SK-N-SH treated with all-trans-retinoic acid at 6 μM for 48 hours (cell line): Measurements from ENCODE around the gene TRPV3.

ENCODE experiments used
- ARNTL ChIP-seq: fragments of 450-650 bp; formaldehyde crosslinking; IDR thresholded peaks from 2 replicates; pipeline ENCODE4 v1.5.0; 2020; ENCODE audit warnings: low read depth, mild to moderate bottlenecking, moderate library complexity, borderline replicate concordance
- ISL1 ChIP-seq: fragments of 250-450 bp; sonication (Bioruptor Pico); IDR thresholded peaks from 2 replicates; pipeline ENCODE4 v2.1.2; 2022; ENCODE audit warnings: mild to moderate bottlenecking, moderate library complexity
- RARB ChIP-seq: fragments of 250-450 bp; sonication (Bioruptor Pico); IDR thresholded peaks from 2 replicates; pipeline ENCODE4 v1.8.0; 2021; ENCODE audit warnings: mild to moderate bottlenecking, moderate library complexity
- TCF4 ChIP-seq: fragments of 250-450 bp; sonication (Bioruptor Pico); IDR thresholded peaks from 2 replicates; pipeline ENCODE4 v1.8.0; 2021; ENCODE audit warnings: mild to moderate bottlenecking, moderate library complexity, borderline replicate concordance
- ZC3H10 ChIP-seq: fragments of 250-450 bp; sonication (Bioruptor Pico); IDR thresholded peaks from 2 replicates; pipeline ENCODE4 v1.5.1; 2021; ENCODE audit warnings: mild to moderate bottlenecking, moderate library complexity
- ZFP3 ChIP-seq: fragments of 250-450 bp; sonication (Bioruptor Pico); IDR thresholded peaks from 2 replicates; pipeline ENCODE4 v1.5.0; 2020; ENCODE audit warnings: mild to moderate bottlenecking, moderate library complexity
- ZFP30 ChIP-seq: fragments of 450-650 bp; formaldehyde crosslinking; IDR thresholded peaks from 2 replicates; pipeline ENCODE4 v1.5.0; 2022; ENCODE audit warnings: mild to moderate bottlenecking, moderate library complexity
- ZNF8 ChIP-seq: fragments of 450-650 bp; formaldehyde crosslinking; IDR thresholded peaks from 2 replicates; pipeline ENCODE4 v1.5.0; 2020; ENCODE audit warnings: mild to moderate bottlenecking, moderate library complexity
- TF ChIP-seq, protein P1 (sequence below): fragments of 250-450 bp; sonication (Bioruptor Pico); IDR thresholded peaks from 2 replicates; pipeline ENCODE4 v1.8.0; 2021; ENCODE audit warnings: low read depth, mild to moderate bottlenecking, moderate library complexity, borderline replicate concordance
- TF ChIP-seq, protein P2 (sequence below): fragments of 250-450 bp; sonication (Bioruptor Pico); IDR thresholded peaks from 2 replicates; pipeline ENCODE4 v1.8.0; 2020; ENCODE audit warnings: mild to moderate bottlenecking, moderate library complexity, borderline replicate concordance
- TF ChIP-seq, protein P3 (sequence below): fragments of 250-450 bp; sonication (Bioruptor Pico); IDR thresholded peaks from 2 replicates; pipeline ENCODE4 v1.5.1; 2020; ENCODE audit warnings: low read depth, mild to moderate bottlenecking, moderate library complexity
- TF ChIP-seq, protein P4 (sequence below): fragments of 250-450 bp; sonication (Bioruptor Pico); IDR thresholded peaks from 2 replicates; pipeline ENCODE4 v1.5.0; 2020; ENCODE audit warnings: mild to moderate bottlenecking, moderate library complexity

DNA sequence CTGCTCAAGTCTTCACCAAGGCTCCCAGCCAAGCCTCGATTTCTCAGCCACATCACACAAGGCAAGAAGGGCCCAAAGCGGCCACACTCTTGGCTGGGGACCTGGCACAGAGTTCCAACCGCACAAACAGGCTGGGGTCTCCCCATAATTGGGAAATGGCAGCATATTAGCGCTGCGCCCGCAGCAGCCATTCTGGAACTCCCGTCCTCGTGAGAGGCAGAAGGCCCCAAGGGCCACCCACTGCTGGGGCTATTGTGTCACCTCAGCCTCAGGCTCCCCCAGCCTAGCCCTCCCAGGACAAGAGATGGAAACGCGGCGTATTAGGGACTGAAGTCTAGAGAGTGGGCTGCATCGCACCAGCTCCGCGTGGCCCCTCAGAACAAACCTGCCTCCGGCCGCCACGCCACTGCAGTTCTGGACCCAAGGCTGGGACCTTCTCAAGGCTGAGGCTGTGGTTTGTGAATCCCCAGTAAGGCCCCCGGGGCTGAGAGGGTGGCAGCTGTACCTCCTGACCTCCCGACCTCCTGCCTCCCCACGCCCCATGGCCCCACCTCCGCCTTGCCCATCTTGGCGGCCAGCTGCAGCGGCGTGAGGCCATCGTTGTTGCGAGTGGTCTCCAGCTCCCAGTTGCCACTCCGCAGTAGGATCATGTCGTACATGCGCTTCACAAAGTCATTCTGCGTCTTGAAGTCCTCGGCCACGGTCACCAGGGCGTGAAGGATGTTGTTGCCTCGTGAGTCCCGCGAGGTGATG, 25.3 kb downstream of the TRPV3 start:
- TF ChIP-seq, protein P1, sequence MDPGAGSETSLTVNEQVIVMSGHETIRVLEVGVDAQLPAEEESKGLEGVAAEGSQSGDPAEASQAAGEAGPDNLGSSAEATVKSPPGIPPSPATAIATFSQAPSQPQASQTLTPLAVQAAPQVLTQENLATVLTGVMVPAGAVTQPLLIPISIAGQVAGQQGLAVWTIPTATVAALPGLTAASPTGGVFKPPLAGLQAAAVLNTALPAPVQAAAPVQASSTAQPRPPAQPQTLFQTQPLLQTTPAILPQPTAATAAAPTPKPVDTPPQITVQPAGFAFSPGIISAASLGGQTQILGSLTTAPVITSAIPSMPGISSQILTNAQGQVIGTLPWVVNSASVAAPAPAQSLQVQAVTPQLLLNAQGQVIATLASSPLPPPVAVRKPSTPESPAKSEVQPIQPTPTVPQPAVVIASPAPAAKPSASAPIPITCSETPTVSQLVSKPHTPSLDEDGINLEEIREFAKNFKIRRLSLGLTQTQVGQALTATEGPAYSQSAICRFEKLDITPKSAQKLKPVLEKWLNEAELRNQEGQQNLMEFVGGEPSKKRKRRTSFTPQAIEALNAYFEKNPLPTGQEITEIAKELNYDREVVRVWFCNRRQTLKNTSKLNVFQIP (CRISPR knock-in tag) = no peak
- TF ChIP-seq, protein P2, sequence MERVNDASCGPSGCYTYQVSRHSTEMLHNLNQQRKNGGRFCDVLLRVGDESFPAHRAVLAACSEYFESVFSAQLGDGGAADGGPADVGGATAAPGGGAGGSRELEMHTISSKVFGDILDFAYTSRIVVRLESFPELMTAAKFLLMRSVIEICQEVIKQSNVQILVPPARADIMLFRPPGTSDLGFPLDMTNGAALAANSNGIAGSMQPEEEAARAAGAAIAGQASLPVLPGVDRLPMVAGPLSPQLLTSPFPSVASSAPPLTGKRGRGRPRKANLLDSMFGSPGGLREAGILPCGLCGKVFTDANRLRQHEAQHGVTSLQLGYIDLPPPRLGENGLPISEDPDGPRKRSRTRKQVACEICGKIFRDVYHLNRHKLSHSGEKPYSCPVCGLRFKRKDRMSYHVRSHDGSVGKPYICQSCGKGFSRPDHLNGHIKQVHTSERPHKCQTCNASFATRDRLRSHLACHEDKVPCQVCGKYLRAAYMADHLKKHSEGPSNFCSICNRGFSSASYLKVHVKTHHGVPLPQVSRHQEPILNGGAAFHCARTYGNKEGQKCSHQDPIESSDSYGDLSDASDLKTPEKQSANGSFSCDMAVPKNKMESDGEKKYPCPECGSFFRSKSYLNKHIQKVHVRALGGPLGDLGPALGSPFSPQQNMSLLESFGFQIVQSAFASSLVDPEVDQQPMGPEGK (CRISPR knock-in tag) = no peak
- TF ChIP-seq, protein P3, sequence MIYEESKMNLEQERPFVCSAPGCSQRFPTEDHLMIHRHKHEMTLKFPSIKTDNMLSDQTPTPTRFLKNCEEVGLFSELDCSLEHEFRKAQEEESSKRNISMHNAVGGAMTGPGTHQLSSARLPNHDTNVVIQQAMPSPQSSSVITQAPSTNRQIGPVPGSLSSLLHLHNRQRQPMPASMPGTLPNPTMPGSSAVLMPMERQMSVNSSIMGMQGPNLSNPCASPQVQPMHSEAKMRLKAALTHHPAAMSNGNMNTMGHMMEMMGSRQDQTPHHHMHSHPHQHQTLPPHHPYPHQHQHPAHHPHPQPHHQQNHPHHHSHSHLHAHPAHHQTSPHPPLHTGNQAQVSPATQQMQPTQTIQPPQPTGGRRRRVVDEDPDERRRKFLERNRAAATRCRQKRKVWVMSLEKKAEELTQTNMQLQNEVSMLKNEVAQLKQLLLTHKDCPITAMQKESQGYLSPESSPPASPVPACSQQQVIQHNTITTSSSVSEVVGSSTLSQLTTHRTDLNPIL (CRISPR knock-in tag) = no peak
- no peak for TF ChIP-seq RARB (CRISPR knock-in tag)
- no peak for TF ChIP-seq ZNF8 (CRISPR knock-in tag)
- no peak for TF ChIP-seq TCF4 (CRISPR knock-in tag)
- no peak for TF ChIP-seq ZFP30 (CRISPR knock-in tag)
- no peak for TF ChIP-seq ARNTL
- no peak for TF ChIP-seq ZC3H10 (CRISPR knock-in tag)
- no peak for TF ChIP-seq ZFP3
- TF ChIP-seq, protein P4, sequence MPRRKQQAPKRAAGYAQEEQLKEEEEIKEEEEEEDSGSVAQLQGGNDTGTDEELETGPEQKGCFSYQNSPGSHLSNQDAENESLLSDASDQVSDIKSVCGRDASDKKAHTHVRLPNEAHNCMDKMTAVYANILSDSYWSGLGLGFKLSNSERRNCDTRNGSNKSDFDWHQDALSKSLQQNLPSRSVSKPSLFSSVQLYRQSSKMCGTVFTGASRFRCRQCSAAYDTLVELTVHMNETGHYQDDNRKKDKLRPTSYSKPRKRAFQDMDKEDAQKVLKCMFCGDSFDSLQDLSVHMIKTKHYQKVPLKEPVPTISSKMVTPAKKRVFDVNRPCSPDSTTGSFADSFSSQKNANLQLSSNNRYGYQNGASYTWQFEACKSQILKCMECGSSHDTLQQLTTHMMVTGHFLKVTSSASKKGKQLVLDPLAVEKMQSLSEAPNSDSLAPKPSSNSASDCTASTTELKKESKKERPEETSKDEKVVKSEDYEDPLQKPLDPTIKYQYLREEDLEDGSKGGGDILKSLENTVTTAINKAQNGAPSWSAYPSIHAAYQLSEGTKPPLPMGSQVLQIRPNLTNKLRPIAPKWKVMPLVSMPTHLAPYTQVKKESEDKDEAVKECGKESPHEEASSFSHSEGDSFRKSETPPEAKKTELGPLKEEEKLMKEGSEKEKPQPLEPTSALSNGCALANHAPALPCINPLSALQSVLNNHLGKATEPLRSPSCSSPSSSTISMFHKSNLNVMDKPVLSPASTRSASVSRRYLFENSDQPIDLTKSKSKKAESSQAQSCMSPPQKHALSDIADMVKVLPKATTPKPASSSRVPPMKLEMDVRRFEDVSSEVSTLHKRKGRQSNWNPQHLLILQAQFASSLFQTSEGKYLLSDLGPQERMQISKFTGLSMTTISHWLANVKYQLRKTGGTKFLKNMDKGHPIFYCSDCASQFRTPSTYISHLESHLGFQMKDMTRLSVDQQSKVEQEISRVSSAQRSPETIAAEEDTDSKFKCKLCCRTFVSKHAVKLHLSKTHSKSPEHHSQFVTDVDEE (CRISPR knock-in tag) = no peak
- TF ChIP-seq ISL1 (CRISPR knock-in tag) = no peak
